HEK293 (cell line): ENCODE measurements around the gene FBLN2.
A peak's percentile ranks its signal among the peaks of the same experiment; 100 is the strongest.

Experiments used
- ZNF239 ChIP-seq: fragments of 450-650 bp; formaldehyde crosslinking; IDR thresholded peaks from 2 replicates; pipeline ENCODE4 v1.5.1; 2016; ENCODE audit warnings: missing biosample characterization, missing genetic modification characterization
- ZSCAN16 ChIP-seq: fragments of 450-650 bp; formaldehyde crosslinking; IDR thresholded peaks from 2 replicates; pipeline ENCODE4 v1.5.1; 2016; ENCODE audit warnings: missing biosample characterization, missing genetic modification characterization
- TF ChIP-seq, protein P1 (sequence below): fragments of 450-650 bp; formaldehyde crosslinking; IDR thresholded peaks from 2 replicates; pipeline ENCODE4 v1.5.1; 2016; ENCODE audit warnings: missing biosample characterization, missing genetic modification characterization
- TF ChIP-seq, protein P2 (sequence below): fragments of 450-650 bp; formaldehyde crosslinking; IDR thresholded peaks from 2 replicates; pipeline ENCODE4 v1.5.1; 2016; ENCODE audit warnings: missing biosample characterization, missing genetic modification characterization
- TF ChIP-seq, protein P3 (sequence below): fragments of 450-650 bp; formaldehyde crosslinking; IDR thresholded peaks from 2 replicates; pipeline ENCODE4 v1.5.1; 2016; ENCODE audit warnings: missing biosample characterization, missing genetic modification characterization

GRCh38 chr3:13570391-13571194, 21.7 kb downstream of the FBLN2 start:
- TF ChIP-seq, protein P1, sequence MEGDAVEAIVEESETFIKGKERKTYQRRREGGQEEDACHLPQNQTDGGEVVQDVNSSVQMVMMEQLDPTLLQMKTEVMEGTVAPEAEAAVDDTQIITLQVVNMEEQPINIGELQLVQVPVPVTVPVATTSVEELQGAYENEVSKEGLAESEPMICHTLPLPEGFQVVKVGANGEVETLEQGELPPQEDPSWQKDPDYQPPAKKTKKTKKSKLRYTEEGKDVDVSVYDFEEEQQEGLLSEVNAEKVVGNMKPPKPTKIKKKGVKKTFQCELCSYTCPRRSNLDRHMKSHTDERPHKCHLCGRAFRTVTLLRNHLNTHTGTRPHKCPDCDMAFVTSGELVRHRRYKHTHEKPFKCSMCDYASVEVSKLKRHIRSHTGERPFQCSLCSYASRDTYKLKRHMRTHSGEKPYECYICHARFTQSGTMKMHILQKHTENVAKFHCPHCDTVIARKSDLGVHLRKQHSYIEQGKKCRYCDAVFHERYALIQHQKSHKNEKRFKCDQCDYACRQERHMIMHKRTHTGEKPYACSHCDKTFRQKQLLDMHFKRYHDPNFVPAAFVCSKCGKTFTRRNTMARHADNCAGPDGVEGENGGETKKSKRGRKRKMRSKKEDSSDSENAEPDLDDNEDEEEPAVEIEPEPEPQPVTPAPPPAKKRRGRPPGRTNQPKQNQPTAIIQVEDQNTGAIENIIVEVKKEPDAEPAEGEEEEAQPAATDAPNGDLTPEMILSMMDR = 0 out of 2 replicates have a peak, but pooled peaks have one; percentile 7
- no peak for TF ChIP-seq ZNF239 (tag by site-specific recombination)
- TF ChIP-seq, protein P2, sequence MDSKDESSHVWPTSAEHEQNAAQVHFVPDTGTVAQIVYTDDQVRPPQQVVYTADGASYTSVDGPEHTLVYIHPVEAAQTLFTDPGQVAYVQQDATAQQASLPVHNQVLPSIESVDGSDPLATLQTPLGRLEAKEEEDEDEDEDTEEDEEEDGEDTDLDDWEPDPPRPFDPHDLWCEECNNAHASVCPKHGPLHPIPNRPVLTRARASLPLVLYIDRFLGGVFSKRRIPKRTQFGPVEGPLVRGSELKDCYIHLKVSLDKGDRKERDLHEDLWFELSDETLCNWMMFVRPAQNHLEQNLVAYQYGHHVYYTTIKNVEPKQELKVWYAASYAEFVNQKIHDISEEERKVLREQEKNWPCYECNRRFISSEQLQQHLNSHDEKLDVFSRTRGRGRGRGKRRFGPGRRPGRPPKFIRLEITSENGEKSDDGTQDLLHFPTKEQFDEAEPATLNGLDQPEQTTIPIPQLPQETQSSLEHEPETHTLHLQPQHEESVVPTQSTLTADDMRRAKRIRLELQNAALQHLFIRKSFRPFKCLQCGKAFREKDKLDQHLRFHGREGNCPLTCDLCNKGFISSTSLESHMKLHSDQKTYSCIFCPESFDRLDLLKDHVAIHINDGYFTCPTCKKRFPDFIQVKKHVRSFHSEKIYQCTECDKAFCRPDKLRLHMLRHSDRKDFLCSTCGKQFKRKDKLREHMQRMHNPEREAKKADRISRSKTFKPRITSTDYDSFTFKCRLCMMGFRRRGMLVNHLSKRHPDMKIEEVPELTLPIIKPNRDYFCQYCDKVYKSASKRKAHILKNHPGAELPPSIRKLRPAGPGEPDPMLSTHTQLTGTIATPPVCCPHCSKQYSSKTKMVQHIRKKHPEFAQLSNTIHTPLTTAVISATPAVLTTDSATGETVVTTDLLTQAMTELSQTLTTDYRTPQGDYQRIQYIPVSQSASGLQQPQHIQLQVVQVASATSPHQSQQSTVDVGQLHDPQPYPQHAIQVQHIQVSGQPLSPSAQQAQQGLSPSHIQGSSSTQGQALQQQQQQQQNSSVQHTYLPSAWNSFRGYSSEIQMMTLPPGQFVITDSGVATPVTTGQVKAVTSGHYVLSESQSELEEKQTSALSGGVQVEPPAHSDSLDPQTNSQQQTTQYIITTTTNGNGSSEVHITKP (tag by site-specific recombination) = no peak
- TF ChIP-seq ZSCAN16 (tag by site-specific recombination) = no peak
- TF ChIP-seq, protein P3, sequence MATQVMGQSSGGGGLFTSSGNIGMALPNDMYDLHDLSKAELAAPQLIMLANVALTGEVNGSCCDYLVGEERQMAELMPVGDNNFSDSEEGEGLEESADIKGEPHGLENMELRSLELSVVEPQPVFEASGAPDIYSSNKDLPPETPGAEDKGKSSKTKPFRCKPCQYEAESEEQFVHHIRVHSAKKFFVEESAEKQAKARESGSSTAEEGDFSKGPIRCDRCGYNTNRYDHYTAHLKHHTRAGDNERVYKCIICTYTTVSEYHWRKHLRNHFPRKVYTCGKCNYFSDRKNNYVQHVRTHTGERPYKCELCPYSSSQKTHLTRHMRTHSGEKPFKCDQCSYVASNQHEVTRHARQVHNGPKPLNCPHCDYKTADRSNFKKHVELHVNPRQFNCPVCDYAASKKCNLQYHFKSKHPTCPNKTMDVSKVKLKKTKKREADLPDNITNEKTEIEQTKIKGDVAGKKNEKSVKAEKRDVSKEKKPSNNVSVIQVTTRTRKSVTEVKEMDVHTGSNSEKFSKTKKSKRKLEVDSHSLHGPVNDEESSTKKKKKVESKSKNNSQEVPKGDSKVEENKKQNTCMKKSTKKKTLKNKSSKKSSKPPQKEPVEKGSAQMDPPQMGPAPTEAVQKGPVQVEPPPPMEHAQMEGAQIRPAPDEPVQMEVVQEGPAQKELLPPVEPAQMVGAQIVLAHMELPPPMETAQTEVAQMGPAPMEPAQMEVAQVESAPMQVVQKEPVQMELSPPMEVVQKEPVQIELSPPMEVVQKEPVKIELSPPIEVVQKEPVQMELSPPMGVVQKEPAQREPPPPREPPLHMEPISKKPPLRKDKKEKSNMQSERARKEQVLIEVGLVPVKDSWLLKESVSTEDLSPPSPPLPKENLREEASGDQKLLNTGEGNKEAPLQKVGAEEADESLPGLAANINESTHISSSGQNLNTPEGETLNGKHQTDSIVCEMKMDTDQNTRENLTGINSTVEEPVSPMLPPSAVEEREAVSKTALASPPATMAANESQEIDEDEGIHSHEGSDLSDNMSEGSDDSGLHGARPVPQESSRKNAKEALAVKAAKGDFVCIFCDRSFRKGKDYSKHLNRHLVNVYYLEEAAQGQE (tag by site-specific recombination) = no peak
